CD4-positive, alpha-beta T cell (primary cell): Measurements from ENCODE around the gene NELFB. TPM values are rescaled to one million over a fixed set of nuclear protein-coding genes. Genes with fewer than 3 reads are reported as not detected.
A peak's percentile ranks its signal among the peaks of the same experiment; 100 is the strongest.

Experiments used
- ATAC-seq: fragments of 200-7000 bp; cut with Tn5 transposase; one replicate; pipeline ENCODE4 v1.10.0; 2022; ENCODE audit warnings: mild to moderate bottlenecking; ENCODE audit not compliant: poor library complexity
- CTCF ChIA-PET: fragments of 350-600 bp; sonication (Branson Sonifier 250); formaldehyde crosslinking; loops from one replicate; lab custom pipeline; 2021; ENCODE audit warnings: antibody characterized with exemption, inconsistent platforms; lab: Charles Lee
- POLR2A ChIA-PET: fragments of 350-600 bp; sonication (Branson Sonifier 250); formaldehyde crosslinking; loops from one replicate; lab custom pipeline; 2021; ENCODE audit warnings: antibody characterized with exemption, inconsistent platforms; lab: Charles Lee
- DNase-seq, 14 experiments: peaks; one replicate each; pipeline ENCODE4 v3.0.0-alpha.2; 2013 to 2020; ENCODE audit warnings: mixed read lengths in 2 of 14
- H3K27ac ChIP-seq, 2 donors: one replicate each; pipeline versions ENCODE4 v1.5.1 to v1.7.0; 2013; ENCODE audit warnings: low read length in 2 of 2, low read depth in 1 of 2, mild to moderate bottlenecking in 1 of 2
- H3K27me3 ChIP-seq, 2 experiments: 1 replicate in 1 of 2; 2 replicates in 1 of 2; pipeline versions ENCODE4 v1.6.1 to v1.7.0; 2013; ENCODE audit warnings: low read length in 2 of 2, control low read depth in 1 of 2, mild to moderate bottlenecking in 1 of 2, moderate library complexity in 1 of 2; ENCODE audit not compliant: insufficient read depth in 2 of 2, control insufficient read depth in 1 of 2
- H3K36me3 ChIP-seq: one replicate; pipeline ENCODE4 v1.6.1; 2013; ENCODE audit warnings: low read length, control low read depth; ENCODE audit not compliant: insufficient read depth
- H3K4me1 ChIP-seq: one replicate; pipeline ENCODE4 v1.6.1; 2013; ENCODE audit warnings: low read length, control low read depth; ENCODE audit not compliant: insufficient read depth
- H3K4me3 ChIP-seq: one replicate; pipeline ENCODE4 v1.5.1; 2013; ENCODE audit warnings: mild to moderate bottlenecking, low read length, moderate library complexity
- H3K9me3 ChIP-seq, 2 experiments: 1 replicate in 1 of 2; 2 replicates in 1 of 2; pipeline versions ENCODE4 v1.6.1 to v1.7.0; 2013; ENCODE audit warnings: low read length in 2 of 2, mild to moderate bottlenecking in 2 of 2, control low read depth in 1 of 2, moderate library complexity in 1 of 2; ENCODE audit not compliant: control insufficient read depth in 1 of 2, insufficient read depth in 1 of 2
- H3K27ac Mint-ChIP-seq: one replicate; pipeline ENCODE4 v1.8.0; 2020; ENCODE audit warnings: mixed read lengths
- H3K27me3 Mint-ChIP-seq: one replicate; pipeline ENCODE4 v1.8.0; 2021; ENCODE audit warnings: mixed read lengths
- H3K36me3 Mint-ChIP-seq: one replicate; pipeline ENCODE4 v1.8.0; 2021; ENCODE audit warnings: low read depth, mixed read lengths
- H3K4me1 Mint-ChIP-seq: one replicate; pipeline ENCODE4 v1.8.0; 2021; ENCODE audit warnings: low read depth, mixed read lengths
- H3K4me3 Mint-ChIP-seq: one replicate; pipeline ENCODE4 v1.8.0; 2020; ENCODE audit warnings: mild to moderate bottlenecking, mixed read lengths
- H3K9me3 Mint-ChIP-seq: one replicate; pipeline ENCODE4 v1.8.0; 2020; ENCODE audit warnings: mixed read lengths
- intact Hi-C, 2 experiments: fragments of 100-400 bp; cut with DNase I in 1 of 2; cut with micrococcal nuclease in 1 of 2; formaldehyde crosslinking; loops; one replicate each; pipeline versions ENCODE4 v1.15.1 to v1.9.0; 2023 to 2025; cut with DNase I, micrococcal nuclease
- polyA plus RNA-seq, 2 donors: library from polyadenylated mRNA; unstranded; fragments of 120-200 nt; gene quantifications; one replicate each; pipeline ENCODE4 v1.2.1, GENCODE V29; 2013
- total RNA-seq, 174 experiments: library from RNA in 2 of 174; stranded (reverse) in 2 of 174; gene quantifications; one replicate each; pipeline ENCODE4 v1.2.3 and lab custom pipeline; 2021 to 2026
- TF ChIP-seq, protein P1 (sequence below): fragments of 200-600 bp; IDR thresholded peaks from one replicate; pipeline ENCODE4 v1.8.0; 2022; ENCODE audit warnings: antibody characterized with exemption, mild to moderate bottlenecking

The NELFB gene
- total RNA-seq (10 to 100 TPM; 20.7 to 21.2 TPM), total RNA-seq (lab: John Stamatoyannopoulos, UW) (24.3 to 109 (median 65.0) reads per million in 172 experiments)
- polyA plus RNA-seq (2013, experiment 1 of 2): 40.4 TPM
- polyA plus RNA-seq (2013, experiment 2 of 2): 42.3 TPM

DNA sequence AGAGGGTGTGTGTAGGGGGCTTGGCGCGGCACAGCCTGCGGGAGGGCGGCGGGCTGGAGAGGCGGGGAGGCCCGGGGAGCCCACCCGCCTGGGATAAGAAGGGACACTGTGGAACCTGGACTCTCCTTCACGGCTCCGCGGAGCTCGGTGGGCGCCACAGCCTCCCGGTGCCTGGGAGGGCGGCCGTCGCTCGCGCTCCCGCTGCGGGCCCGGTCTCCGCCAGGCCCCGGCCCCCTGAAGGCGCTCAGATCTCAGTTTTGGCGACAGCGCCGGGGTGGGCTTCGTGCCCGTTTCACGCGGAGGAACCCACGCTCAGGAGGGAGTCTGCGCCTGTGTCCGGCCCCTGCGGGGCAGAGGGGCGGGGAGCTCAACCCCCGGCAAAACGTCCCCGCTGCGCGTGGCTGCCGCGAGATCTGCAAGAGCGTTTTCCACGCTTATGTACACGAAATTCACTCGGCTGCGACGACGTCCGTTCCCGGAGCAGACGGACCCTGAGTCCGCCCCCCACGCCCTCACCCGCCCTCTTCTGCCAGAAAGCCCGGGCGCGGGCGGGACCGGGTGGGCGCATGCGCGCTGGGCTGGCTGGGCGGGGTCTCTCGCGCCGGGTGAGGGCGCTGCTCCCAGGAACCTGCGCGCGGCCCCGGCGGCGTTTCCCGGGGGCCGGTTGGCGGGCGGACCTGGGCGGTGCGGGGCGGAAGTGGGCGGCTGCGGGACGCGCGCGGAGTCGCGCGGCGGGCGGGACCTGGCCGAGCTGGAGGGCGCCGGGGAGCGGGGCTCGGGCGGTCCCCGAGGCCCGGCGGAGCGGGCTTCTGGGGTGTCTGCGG is at the start of gene NELFB:
Gene NELFB, plus strand, starts transcription at position 704 of the 824 bp plus-strand sequence.
- POLR2A ChIA-PET: interaction anchor here (0.6 to 4.7 kb wide), 17 partner anchors 11 to 527 kb away, joined by 3 to 63 read pairs (median 5); partner anchors contain the start of genes ANAPC2, EXD3, MAN1B1 and NOXA1
- Histone ChIP-seq H3K9me3 (no peaks in the 10 kb centered on the region), H3K27me3 (no peaks in the 10 kb centered on the region), H3K27ac (no peak within 1 kb of the TSS), H3K4me3 (peak within 1 kb of the TSS; percentile 90), H3K4me1 (peaks cover 25% of the 10 kb centered on the region), H3K36me3 (peaks cover 20% of the 10 kb centered on the region)
- DNase-seq: peak; percentile 87 to 98 (median 96)
- H3K9me3 Mint-ChIP-seq: no peaks in the 10 kb centered on the region
- peak within 1 kb of the TSS; percentile 82 for H3K27ac Mint-ChIP-seq
- CTCF ChIA-PET: interaction anchor here (0.9 to 2.9 kb wide), 5 partner anchors 12 to 220 kb away, joined by 3 to 18 read pairs (median 4); no protein-coding TSS in a partner anchor
- H3K27me3 Mint-ChIP-seq: no peaks in the 10 kb centered on the region
- TF ChIP-seq, protein P1, sequence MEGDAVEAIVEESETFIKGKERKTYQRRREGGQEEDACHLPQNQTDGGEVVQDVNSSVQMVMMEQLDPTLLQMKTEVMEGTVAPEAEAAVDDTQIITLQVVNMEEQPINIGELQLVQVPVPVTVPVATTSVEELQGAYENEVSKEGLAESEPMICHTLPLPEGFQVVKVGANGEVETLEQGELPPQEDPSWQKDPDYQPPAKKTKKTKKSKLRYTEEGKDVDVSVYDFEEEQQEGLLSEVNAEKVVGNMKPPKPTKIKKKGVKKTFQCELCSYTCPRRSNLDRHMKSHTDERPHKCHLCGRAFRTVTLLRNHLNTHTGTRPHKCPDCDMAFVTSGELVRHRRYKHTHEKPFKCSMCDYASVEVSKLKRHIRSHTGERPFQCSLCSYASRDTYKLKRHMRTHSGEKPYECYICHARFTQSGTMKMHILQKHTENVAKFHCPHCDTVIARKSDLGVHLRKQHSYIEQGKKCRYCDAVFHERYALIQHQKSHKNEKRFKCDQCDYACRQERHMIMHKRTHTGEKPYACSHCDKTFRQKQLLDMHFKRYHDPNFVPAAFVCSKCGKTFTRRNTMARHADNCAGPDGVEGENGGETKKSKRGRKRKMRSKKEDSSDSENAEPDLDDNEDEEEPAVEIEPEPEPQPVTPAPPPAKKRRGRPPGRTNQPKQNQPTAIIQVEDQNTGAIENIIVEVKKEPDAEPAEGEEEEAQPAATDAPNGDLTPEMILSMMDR: no peak
- intact Hi-C loops: loop anchor here in 1 of 2 experiments (1.0 to 5.0 kb wide), 3 partner anchors 14 to 1288 kb away; partner anchors contain the start of genes EXD3, NOXA1 and TUBB4B
- peaks cover 16% of the 10 kb centered on the region for H3K4me1 Mint-ChIP-seq
- H3K4me3 Mint-ChIP-seq: peak within 1 kb of the TSS; percentile 94
- ATAC-seq: peak; percentile 94
- peaks cover 12% of the 10 kb centered on the region for H3K36me3 Mint-ChIP-seq

- no peaks in the 10 kb centered on the region for H3K27me3 ChIP-seq
- ATAC-seq (no peak), DNase-seq (no peak)
- Mint-ChIP-seq H3K27me3 (no peaks in the 10 kb centered on the region), H3K9me3 (no peaks in the 10 kb centered on the region), H3K27ac (peak overlapping the region; percentile 93), H3K4me1 (peaks cover 39% of the 10 kb centered on the region), H3K36me3 (peaks cover 13% of the 10 kb centered on the region), H3K4me3 (peak overlapping the region; percentile 95)
- H3K9me3 ChIP-seq: no peaks in the 10 kb centered on the region
- peaks cover 41% of the 10 kb centered on the region for H3K4me1 ChIP-seq
- CTCF ChIA-PET: interaction anchor here (1.9 kb wide), 1 partner anchor 30 kb away, joined by 7 read pairs; no protein-coding TSS in a partner anchor
- peaks cover 5% of the 10 kb centered on the region for H3K36me3 ChIP-seq
- POLR2A ChIA-PET: interaction anchor here (1.6 to 4.0 kb wide), 3 partner anchors 16 to 34 kb away, joined by 5 to 22 read pairs (median 8); partner anchors contain the start of genes ANAPC2, RNF208, SSNA1 and TUBB4B
- intact Hi-C loops: no loop called here
- H3K4me3 ChIP-seq: no peak overlapping the region
- peak overlapping the region in 1 of 2 donors; percentile 79 for H3K27ac ChIP-seq
- TF ChIP-seq, protein P1: no peak
Measured at GRCh38 chr9:137206602-137207001, 48.5 kb upstream of the NELFB start.

GRCh38 chr9:137211532-137211931 is 43.6 kb upstream of the NELFB start:
- intact Hi-C loops: no loop called here
- no peak for DNase-seq
- no peaks in the 10 kb centered on the region for H3K27me3 ChIP-seq
- TF ChIP-seq, protein P1: no peak
- ChIA-PET CTCF (no interaction called here), POLR2A (no interaction called here)
- no peaks in the 10 kb centered on the region for H3K9me3 ChIP-seq
- H3K9me3 Mint-ChIP-seq: no peaks in the 10 kb centered on the region
- peaks cover 10% of the 10 kb centered on the region for H3K36me3 ChIP-seq
- peaks cover 8% of the 10 kb centered on the region for H3K36me3 Mint-ChIP-seq
- no peak overlapping the region for H3K27ac Mint-ChIP-seq
- H3K27me3 Mint-ChIP-seq: no peaks in the 10 kb centered on the region
- peaks cover 11% of the 10 kb centered on the region for H3K4me1 Mint-ChIP-seq
- no peak overlapping the region for H3K4me3 ChIP-seq
- no peak for ATAC-seq
- no peak overlapping the region for H3K4me3 Mint-ChIP-seq
- peaks cover 7% of the 10 kb centered on the region for H3K4me1 ChIP-seq
- H3K27ac ChIP-seq: no peak overlapping the region
